ENCODE data around the gene KLHL3.

DNA sequence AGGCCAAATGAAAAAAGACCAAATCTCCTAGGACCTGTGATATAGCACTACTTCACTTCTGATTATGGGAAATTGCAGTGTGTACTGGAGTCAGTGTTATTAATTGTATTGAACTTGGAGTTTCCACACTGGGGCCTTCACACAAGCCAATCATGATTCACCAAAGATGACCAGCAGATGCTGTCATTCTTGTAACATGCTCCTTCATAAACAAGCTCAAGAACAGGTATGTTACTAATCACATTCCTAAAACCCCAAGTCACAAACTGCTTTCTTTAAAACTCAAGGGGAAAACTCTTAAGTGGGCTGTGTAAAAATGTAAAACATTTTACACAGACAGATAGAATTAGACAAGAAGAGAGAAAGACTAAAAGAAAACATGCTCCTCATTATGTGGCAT is 5.6 kb downstream of the KLHL3 start:
- no peak for TF ChIP-seq POLR2A (IDR thresholded peaks at IDR 0.05)
- TF ChIP-seq CTCF (IDR thresholded peaks at IDR 0.05): no peak
